ENCODE data around the gene C3orf18.

The C3orf18 gene

DNA sequence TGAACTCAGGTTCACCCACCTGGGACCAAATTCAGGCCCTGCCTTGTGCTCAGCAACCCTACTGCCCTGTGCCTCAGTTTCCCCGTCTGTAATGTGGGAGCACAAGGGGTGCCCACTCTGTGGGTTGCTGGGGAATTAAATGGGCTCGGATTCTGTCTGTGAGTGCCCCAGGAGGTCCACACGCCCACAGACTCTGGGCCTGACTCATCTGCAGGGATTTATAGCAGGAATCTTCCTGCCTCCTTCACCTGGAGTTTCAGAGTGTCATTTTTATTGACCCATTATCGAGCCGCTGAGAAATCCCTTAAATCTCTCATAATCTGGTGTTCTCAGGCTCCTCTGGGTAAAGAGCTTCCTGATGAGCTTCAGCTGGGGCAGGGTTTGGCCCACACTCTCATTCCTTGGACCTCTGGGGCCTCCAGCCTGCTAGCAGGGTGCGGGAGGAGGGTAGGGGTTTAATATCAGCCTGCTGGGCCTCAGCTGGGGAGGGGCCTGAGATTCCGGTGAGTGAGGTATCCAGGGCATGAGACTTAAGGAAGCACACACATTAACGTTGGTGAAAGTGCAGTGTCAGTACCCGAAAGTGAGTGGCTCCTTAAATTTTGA lies 16.4 kb downstream of the C3orf18 start:
- no peak for DNase-seq (ENCODE audit: low spot score)

DNA sequence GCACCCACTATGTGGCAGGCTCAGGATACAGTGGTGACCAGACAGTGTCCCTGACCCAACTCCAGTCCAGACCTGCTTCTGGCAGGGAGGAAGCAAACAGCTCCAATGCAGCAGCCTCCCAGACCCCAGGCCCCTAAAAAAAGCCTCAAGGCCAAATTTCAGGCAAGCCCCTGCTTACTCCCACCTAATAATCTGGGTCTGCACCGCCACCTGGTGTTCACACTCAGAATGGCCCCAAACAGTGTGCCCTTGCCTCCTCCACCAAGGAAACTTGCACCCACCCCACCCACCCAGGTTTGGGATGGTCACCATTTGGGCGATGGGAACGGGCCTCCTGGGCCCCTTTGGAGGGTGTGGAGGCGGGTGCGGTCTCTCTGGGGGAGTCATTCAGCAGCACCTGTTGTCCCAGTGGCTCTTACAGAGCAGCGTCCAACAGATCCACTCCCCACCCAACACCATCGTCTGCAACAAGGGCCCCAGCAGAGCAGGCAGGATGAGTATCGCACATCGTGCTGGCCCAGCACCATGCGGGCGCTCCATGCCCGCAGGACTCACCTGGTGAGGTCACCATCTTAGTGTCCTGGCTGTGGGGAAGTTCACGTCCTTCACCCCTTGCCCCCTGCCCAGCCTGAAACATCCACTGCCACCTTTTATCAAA lies 17.3 kb downstream of the C3orf18 start:
- DNase-seq (ENCODE audit: low spot score) = peak; percentile 78

DNA sequence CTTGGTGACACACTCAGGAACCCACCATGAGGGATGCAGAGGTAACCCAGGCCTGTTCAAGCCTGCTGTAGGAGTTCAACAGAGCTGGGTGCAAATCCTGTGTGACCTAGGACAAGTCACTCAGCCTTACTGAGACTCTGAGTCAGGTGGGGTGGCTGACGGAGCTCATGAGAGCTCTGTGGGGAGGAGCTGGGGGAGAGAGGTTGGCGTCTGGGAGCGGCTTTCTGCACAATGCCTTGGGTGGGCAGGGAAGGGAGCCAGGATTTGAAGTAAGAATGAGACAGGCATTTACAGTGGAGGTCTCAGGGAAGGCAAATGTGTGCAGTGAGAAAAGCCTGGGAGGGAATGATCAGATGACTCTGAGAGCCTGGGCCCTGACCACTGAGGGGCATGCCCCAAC lies 18.3 kb downstream of the C3orf18 start:
- DNase-seq (ENCODE audit: low spot score) = no peak

DNA sequence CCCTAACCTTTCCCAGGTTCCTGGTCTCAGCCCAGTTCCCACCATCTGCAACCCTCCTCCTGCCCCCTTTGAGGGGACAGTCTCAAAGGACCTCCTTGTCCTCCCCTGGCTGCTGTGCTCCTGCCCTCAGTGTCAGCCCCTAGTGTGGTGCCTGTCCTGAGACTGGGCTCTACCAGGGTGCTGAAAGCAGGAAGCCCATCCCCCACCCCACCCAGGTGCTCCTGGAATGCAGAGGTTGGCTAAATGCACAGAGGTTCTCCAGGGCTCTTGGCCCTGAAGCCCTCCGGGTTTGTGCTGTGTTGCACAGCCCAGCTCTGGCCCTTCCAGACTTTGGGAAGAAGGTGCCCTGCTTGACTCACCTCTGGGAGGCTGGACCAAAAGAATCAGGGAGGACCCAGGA lies 21.8 kb downstream of the C3orf18 start:
- no peak for DNase-seq (ENCODE audit: low spot score)

DNA sequence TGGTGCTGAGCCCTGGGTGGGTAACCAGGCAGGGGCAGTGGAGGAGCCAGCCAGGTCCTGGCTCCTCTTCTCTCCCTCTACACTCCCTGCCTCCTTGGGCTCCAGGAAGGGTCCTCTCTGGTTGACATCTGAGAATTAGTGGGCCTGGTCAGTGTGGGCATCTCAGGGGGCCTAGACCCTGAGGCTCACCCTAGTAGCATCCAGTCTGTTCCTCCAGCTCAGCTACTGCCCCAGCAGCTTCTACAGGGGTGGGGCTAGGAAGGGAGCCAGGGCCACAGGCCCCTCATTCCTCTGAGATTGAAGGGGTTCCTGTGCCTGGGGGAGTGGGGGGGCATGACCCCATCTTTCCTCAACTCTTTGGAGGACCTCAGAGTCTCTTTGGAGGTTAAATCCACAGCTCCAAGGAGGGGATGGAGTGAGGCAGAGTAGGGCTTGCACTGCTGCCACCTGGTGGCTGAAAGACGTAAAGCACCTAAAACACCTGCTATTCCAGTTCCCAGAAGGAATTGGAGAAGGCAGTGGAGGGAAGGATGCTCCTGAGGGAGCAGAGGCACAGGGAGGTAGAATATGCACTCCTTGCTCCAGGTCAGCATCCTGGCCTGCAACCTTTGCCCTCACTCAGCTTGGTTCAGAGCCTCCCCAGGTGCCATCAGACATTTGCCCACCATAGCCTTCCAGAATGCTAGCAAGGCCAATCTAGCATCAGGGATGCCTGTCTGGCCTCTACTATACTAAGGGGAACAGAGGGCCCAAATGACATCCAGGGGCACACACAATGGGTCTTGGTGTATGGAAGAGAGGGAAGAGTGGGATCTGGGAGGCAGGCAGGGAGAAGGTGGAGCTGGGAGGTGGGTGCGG lies 25.1 kb downstream of the C3orf18 start:
- DNase-seq (ENCODE audit: low spot score) = peak; percentile 91

DNA sequence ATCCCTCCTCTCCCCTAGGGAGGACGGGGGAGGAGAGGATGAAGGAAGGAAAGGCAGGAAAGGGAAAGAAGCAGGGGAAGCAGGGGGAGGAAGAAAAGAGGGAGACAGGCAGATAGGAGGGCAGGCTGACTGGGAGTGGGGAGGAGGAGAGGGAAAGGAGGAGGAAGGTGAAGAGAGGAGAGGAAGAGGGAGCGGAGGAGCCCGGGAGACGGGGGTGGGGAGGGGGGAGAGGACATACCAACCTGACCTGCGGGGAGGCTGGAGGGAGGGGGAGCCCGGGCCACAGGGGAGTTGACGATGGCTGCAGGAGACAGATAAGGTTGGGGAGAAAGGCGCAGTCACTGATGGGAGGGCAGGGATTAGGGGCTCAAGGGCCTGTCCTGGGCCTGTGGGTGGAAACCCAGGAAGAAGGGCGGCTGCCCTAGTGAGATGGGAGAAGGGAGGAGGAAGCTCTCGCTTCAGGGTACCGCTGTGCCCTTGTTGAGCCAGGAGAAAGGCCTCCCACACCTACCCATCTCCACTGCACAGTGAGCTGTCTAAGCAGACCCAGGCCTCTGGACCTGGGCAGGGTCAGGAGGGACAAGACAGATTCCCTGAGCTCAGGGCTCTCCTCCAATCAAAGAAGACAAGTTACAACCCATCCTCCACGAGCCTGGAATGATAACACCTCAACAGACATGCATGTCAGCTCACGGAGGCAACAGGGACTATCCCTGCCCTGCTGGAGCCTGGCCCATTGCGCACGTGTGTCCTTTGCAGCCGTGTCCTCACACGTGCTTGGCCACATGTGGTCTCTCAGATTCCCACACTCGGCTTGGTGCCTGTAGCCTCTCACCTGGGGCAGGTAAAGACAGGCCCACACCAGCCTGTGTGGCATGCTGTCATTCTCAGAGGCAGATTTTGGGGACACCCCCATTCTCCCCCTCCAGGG lies 27.9 kb downstream of the C3orf18 start:
- no peak for DNase-seq (ENCODE audit: low spot score)

DNA sequence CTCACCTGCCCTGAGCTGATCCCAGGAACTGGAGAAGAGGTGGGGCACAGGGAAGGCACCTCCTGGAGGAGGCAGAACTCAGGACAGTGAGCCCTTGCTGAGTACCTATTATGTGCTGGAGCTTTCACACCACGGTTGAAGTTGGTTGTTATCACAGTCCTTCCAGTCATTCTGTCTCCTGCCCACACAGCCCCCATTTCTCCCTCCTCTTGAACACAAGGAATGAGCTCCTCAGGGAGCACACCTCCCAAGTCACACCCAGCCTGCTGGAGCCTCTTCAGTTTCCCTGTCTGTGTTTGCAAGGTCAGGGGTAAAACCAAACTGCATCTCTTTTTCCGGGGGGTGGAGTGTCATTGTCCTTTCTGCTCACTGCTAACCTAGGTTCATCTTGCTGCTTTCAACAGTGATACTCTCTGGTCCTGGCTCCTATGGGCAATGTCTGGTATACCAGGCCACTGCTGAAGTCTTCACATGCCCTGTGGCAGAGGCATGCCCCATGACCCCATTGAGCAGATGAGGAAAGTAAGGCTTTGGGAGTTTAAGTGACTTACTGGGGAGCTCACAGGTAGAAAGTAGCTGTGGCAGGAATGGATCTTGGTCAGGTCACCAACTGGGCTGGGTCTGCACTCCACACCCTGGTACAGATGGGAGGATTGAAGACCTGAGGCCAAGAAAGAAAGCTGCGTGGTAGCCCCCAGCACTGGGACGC lies 30.0 kb downstream of the C3orf18 start:
- no peak for DNase-seq (ENCODE audit: low spot score)

DNA sequence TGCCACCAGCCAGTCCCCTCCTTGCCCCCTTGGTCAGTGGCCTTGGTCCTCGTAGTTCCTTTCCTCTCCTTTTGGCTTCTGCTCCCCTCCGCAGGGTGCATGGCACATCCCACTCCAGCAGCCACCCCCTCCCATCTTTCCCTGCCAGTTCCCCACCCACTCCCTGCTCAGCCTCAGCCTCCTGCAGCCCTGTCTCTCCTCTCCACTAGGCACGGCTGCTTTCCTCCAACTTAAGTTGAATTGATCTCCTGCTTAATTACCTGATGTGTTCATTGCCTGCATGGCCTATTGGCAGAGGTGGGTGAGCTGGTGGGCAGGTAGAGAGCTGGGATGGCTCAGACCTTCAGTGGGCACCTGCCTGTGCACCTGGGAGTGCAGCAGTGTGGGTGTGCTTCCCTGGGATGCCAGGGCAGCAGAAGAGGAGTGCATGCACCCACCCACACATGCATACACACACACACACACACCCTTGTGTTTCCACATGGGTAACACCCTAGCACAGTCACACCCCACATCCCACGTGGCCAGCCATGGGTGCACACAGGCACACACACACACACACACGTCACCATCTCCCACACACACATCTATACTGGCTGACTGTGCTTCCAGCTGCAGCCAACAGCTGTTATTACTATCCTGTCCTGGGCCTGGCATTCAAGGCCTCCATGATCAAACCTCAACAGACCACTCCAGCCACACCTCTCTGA lies 30.9 kb downstream of the C3orf18 start:
- DNase-seq (ENCODE audit: low spot score) = no peak

DNA sequence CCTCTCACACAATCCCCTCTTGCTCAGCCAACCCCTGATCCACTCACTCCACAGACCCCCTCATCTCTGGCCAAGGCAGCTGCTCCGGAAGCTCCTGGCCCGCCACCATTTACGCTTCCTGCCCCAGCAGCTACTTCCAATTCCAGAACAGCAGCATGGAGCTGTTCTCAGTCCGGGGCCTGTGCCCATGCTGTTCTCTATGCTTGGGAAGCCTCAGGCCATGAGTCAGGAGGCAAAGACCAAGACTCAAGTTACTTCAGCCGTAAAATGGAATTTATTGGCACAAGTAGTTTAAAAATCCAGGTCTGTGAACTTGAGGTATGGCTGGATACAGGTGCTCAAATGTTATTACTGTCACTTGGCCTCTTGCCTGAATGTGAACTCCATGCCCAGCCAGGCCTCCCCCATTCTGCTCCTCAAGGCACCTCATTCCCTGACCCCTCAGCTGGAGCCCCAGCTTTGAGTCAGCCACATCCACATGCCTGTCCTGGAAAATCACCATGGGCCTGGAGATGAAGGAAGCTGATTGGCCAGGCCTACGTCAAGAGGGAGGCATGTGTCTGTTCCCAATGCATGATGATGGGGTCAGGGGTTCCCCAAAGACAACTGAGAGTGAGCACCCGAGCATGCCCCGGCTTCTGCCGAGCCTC lies 32.7 kb downstream of the C3orf18 start:
- no peak for DNase-seq (ENCODE audit: low spot score)

DNA sequence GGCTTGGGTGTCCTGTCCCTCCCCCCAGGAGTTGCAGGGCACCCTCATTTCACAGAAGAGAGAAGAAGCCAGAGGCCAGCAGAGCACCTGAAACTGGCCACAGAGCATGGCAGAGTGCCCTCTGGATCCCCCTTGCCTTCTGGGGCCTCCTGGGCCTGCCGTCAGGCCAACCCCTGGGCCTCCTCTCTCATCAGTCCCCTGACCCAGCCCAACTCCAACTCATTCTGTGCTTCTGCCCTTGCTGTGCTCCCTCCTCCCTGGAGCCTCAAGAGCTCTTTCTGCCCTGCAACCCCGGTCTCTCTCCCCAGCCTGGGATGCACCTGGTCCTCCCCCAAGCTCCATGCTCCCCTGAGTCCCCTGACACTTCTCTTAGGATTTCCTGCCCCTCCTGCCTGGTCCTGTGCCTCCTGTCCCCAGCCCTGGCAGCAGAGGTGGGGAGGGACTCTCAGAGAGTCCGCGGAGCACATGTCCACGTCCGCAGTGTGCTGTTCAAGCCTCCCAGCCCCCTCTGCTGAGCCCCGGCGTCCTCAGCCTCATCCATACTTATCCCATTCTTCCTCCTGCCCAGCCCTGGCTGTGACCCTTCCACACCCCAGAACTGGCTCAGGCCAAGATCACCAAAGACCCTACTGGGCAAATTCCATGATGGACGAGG lies 33.6 kb downstream of the C3orf18 start:
- DNase-seq (ENCODE audit: low spot score) = no peak

DNA sequence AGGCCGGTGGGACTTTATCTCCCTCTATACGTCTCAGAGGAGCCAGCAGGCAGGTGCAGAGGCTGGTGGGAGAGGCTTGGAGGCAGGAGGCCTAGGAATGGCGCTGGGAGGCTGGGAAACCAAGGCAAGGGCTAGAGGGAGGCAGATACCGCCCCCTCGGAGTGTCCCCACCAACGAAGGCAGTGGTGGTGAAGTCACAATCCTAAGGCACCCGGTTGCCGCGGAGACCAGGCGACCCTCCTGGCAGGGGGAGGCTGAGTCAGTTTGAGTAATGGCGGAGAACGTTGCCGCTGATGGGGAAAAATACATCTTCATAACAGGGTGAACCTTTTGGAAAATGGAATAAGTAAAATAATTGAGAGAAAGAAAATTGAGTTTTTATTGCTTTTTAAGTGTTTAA lies 34.2 kb downstream of the C3orf18 start:
- DNase-seq (ENCODE audit: low spot score) = no peak

DNA sequence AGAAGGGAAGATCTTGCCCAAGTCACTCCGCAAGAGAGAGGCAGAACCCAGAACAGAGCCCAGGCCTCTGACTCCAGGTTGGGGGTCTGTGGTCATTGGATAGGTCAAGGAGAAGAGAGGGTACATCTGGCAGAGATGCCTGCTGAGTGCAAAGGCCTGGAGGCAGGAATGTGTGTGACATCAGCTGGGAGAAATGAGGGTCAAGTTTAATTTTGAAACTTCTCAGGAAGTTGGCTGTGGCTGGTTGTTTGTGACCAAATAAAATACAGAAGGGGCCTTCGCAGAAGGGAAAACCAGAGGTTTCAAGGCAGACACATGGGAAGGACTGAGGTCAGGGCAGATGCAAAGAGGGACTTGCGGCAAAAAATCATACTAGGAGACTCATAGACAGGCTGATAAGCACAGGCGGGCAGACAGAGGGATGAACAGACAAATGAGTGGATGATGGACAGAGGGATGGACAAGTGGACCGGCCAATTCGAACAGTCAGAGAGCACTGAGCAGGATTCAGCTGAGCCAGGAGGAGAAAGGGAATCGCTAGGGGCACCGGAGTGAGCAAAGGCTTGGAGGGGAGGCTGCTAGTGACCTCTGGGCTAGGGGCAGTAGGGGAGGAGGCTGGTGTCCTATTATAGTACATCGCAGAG lies 35.4 kb downstream of the C3orf18 start:
- DNase-seq (ENCODE audit: low spot score) = peak; percentile 35

DNA sequence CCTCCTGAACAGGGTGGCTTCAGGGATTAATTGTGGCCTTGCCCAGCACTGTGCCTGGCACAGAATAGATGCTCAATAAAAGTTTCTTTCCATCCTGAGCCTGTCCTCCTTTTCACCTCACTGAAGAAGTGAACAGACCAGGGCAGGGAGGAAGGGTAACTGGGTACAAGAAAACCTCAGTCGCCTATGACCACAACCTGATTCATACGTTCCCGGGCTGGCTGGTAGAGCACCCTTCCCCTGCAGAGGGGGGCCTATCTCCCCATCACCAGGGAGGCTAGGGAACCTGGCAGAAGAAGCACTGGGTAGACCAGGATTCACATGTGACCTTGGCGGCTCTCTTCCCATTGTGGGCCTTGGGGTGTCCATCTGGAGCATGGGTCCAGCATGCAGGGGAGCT lies 36.3 kb downstream of the C3orf18 start:
- no peak for DNase-seq (ENCODE audit: low spot score)

DNA sequence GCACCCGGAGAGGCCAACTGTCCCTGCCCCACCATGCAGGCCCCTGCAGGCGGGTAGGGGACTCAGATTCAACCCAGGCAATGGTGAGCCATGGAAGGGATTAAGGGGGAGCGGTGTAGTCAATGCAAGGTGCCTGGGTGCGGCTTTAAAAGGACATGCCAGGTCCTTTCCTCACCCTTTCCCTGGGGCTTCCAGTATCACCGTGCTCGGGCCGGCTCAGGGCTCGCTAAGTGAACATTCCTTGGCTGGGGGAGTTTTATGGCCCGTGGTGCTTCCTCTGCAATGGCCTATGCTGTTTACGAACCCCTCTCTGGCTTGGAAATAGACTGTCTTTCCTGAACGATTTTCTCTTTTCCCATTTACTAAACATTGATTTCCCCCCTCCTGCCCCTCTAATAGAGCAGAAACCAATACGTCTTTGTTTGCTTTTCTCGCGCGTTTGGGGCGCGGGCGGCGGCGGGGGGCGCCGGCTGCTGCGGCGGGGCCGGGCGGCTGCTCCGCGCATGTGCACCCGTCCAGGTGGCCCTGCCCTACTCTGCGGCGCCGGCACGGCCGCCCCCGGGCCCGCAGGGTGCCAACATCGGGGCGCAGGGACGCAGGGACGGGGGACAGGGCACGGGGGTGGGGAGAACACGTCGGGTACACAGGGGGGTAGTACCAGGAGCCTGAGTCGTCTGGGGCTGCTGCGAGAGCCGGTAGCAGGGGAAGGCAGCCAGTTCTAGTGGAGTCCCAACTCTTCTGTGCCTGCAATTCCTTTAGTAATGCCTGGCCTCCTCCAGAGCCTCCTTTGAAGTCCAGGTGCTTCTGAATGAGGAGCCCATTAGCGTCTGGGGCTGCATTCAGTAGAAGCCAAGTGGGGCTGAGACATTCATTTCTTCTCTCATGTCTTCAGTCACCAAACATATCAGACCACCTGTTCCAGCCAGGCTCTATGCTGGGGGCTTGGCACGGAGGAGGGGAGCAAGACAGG lies 37.3 kb downstream of the C3orf18 start:
- DNase-seq (ENCODE audit: low spot score) = no peak

DNA sequence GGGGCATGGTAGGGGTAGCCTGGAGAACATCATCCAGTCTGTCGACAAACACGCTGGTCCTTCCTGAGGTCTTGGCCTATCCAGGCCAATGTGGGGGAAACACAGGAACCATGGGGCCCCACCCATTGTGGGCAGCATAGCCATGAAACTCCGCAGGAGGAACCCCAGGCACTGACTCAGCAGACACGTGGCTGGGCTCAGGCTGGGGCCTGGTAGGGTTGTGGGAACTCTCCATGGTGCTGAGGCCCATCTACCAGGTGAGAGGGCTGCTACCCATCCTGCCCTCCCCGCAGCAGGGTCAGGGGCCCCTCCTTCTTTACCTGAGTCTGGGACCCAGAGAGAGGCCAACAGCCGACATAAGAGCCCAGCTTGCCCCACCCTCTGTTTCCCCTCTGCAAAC lies 41.6 kb downstream of the C3orf18 start:
- peak; percentile 75 for DNase-seq (ENCODE audit: low spot score)

DNA sequence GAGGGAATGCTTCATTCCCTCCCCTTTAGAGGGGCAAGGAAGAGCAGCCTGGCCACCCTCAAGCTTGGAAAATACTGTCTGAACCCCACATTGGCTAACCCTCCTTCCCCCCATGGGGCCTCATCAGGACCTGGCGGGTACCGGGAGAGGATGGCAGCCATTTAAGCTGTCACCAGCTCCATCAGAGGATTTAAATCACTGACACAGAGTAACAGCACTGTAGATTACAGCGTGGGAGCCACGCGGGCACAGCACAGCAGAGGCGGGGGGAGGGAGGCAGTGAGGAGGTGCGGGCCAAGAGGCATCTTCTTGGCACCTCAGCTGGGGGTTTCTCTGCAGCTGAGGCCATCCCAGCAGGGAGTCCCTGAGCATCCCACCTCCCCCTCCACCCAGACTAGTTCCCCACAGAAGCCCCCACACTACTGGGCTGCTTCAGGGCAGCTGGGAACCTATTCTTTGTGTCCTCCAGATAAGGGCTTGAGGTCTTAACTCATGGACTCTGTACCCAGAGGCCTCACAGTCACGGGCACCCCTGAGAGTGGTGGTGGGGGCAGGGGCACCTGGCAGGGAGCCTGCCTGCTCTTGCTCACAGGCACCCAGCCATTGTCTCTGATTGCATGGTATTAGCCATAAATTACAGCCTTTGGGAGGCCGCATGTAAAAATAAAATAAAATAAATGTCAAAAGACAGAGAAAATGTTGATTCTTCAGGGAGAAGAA lies 42.2 kb downstream of the C3orf18 start:
- DNase-seq (ENCODE audit: low spot score) = no peak

DNA sequence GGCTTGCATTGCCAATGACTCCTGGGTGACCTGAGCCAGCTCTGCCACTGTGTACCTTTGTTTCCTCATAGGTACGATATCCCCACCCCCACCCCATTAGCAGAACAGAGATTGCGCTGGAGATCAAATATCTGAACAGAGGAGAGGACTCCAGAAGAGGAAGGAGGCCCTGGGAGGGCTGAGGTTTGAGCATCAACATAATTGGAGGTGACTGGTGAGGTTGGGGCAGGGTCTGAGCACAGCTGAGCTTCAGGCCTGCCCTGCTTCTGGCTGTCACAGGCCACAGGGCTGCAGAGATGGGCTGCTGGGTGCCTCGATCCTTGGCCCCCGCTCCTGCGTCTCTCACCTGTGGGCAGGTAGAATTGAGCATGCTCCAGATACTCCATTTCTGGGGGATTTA lies 42.8 kb downstream of the C3orf18 start:
- no peak for DNase-seq (ENCODE audit: low spot score)
